GM23338 (cell line): Measurements from ENCODE around the gene CIAO2A. TPM values are rescaled to one million over a fixed set of nuclear protein-coding genes. Genes with fewer than 3 reads are reported as not detected.

Source experiments
- ATAC-seq: fragments of 200-7000 bp; cut with Tn5 transposase; 3 replicates; pipeline ENCODE4 v1.9.1; 2020
- DNase-seq: peaks from one replicate; pipeline ENCODE4 v3.0.0-alpha.2; 2015; ENCODE audit warnings: low spot score
- H2AFZ ChIP-seq: fragments of 200-600 bp; sonication (generic); 2 replicates; pipeline ENCODE4 v1.8.0; 2016; ENCODE audit warnings: antibody characterized with exemption, mild to moderate bottlenecking, moderate library complexity
- H3F3A ChIP-seq: fragments of 200-600 bp; sonication (generic); replicated peaks from 2 replicates; pipeline ENCODE4 v1.8.0; 2017; ENCODE audit warnings: antibody characterized with exemption, mixed run types, low read depth
- H3K27ac ChIP-seq: fragments of 200-600 bp; sonication (generic); 2 replicates; pipeline ENCODE4 v1.6.1; 2016; ENCODE audit warnings: low read depth
- H3K27me3 ChIP-seq: fragments of 200-600 bp; sonication (generic); 2 replicates; pipeline ENCODE4 v1.8.0; 2016; ENCODE audit warnings: mild to moderate bottlenecking, mixed run types, moderate library complexity; ENCODE audit not compliant: insufficient read depth
- H3K36me3 ChIP-seq: fragments of 200-600 bp; sonication (generic); 2 replicates; pipeline ENCODE4 v1.8.0; 2016; ENCODE audit warnings: mild to moderate bottlenecking; ENCODE audit not compliant: insufficient read depth
- H3K4me1 ChIP-seq: fragments of 200-600 bp; sonication (generic); 2 replicates; pipeline ENCODE4 v1.8.0; 2016; ENCODE audit warnings: mild to moderate bottlenecking, moderate library complexity; ENCODE audit not compliant: insufficient read depth
- H3K4me2 ChIP-seq: fragments of 200-600 bp; sonication (generic); 2 replicates; pipeline ENCODE4 v1.7.1; 2017; ENCODE audit warnings: mixed run types
- H3K4me3 ChIP-seq: fragments of 200-600 bp; sonication (generic); 2 replicates; pipeline ENCODE4 v1.6.1; 2016; ENCODE audit warnings: mixed run types
- H3K79me2 ChIP-seq: fragments of 200-600 bp; sonication (generic); replicated peaks from 2 replicates; pipeline ENCODE4 v1.8.0; 2017; ENCODE audit warnings: mild to moderate bottlenecking; ENCODE audit not compliant: insufficient read depth
- H3K9me2 ChIP-seq: fragments of 200-600 bp; sonication (generic); 2 replicates; pipeline ENCODE4 v1.8.0; 2017; ENCODE audit not compliant: insufficient read depth
- H4K20me1 ChIP-seq: fragments of 200-600 bp; sonication (generic); replicated peaks from 2 replicates; pipeline ENCODE4 v1.8.0; 2017; ENCODE audit warnings: mild to moderate bottlenecking; ENCODE audit not compliant: insufficient read depth
- H3K27ac Mint-ChIP-seq: 2 replicates; pipeline ENCODE4 v1.8.0; 2020; ENCODE audit warnings: inconsistent platforms, mild to moderate bottlenecking, moderate library complexity, mixed read lengths
- H3K27me3 Mint-ChIP-seq: 3 replicates; pipeline ENCODE4 v1.8.0; 2022; ENCODE audit warnings: low read depth, mild to moderate bottlenecking, moderate library complexity, mixed read lengths, inconsistent platforms; ENCODE audit not compliant: insufficient read depth, poor library complexity
- H3K36me3 Mint-ChIP-seq: 3 replicates; pipeline ENCODE4 v1.8.0; 2021; ENCODE audit warnings: low read depth, mild to moderate bottlenecking, inconsistent platforms, moderate library complexity, mixed read lengths
- H3K4me1 Mint-ChIP-seq: 3 replicates; pipeline ENCODE4 v1.8.0; 2020; ENCODE audit warnings: mild to moderate bottlenecking, inconsistent platforms, mixed read lengths
- H3K4me3 Mint-ChIP-seq: 3 replicates; pipeline ENCODE4 v1.8.0; 2021; ENCODE audit warnings: moderate library complexity, mild to moderate bottlenecking, inconsistent platforms, mixed read lengths
- H3K9me3 Mint-ChIP-seq: 3 replicates; pipeline ENCODE4 v1.8.0; 2020; ENCODE audit warnings: moderate library complexity, mild to moderate bottlenecking, inconsistent platforms, mixed read lengths
- EZH2 ChIP-seq: fragments of 200-600 bp; sonication (generic); IDR thresholded peaks from one replicate; pipeline ENCODE4 v1.8.0; 2017; ENCODE audit warnings: antibody characterized with exemption, mild to moderate bottlenecking, low read depth; ENCODE audit not compliant: unreplicated experiment
- EZH2phosphoT487 ChIP-seq: fragments of 200-600 bp; sonication (generic); IDR thresholded peaks from one replicate; pipeline ENCODE4 v1.8.1; 2018; ENCODE audit warnings: antibody characterized with exemption; ENCODE audit not compliant: unreplicated experiment
- JUNB ChIP-seq: IDR thresholded peaks from one replicate; pipeline ENCODE4 v1.6.1; 2016; ENCODE audit warnings: antibody characterized with exemption; ENCODE audit not compliant: unreplicated experiment
- NANOG ChIP-seq: IDR thresholded peaks from 2 replicates; pipeline ENCODE4 v1.6.1; 2016; ENCODE audit warnings: antibody characterized with exemption, borderline replicate concordance
- POLR2AphosphoS5 ChIP-seq: IDR thresholded peaks from 2 replicates; pipeline ENCODE4 v1.6.1; 2016; ENCODE audit warnings: antibody characterized with exemption, low read depth
- ZNF114 ChIP-seq: fragments of 250-450 bp; sonication (Bioruptor Pico); IDR thresholded peaks from 2 replicates; pipeline ENCODE4 v1.5.0; 2020; ENCODE audit warnings: mild to moderate bottlenecking, moderate library complexity
- polyA plus RNA-seq: library from polyadenylated mRNA; unstranded; fragments of >200 nt; fragmentation: Nextera tagmentation; extraction: Ambion mirVana; gene quantifications from 2 replicates; pipeline ENCODE4 v1.2.1, GENCODE V29; 2016
- total RNA-seq: library from RNA; depleted of rRNA; stranded (reverse); fragments of >200 nt; shearing (Covaris generic); gene quantifications from 2 replicates; pipeline ENCODE4 v1.2.3, GENCODE V29; 2014
- TF ChIP-seq, protein P1 (sequence below): IDR thresholded peaks from 2 replicates; pipeline ENCODE4 v1.6.1; 2016; ENCODE audit warnings: antibody characterized with exemption
- TF ChIP-seq, protein P2 (sequence below): fragments of 250-450 bp; sonication (Bioruptor Pico); IDR thresholded peaks from 2 replicates; pipeline ENCODE4 v1.5.0; 2020; ENCODE audit warnings: mild to moderate bottlenecking, moderate library complexity
- TF ChIP-seq, protein P3 (sequence below): IDR thresholded peaks from one replicate; pipeline ENCODE4 v1.6.1; 2018; ENCODE audit warnings: antibody characterized with exemption; ENCODE audit not compliant: unreplicated experiment

CIAO2A gene
- total and polyA plus RNA-seq, 2 experiments from 2014 or later = 132 to 318 TPM

DNA sequence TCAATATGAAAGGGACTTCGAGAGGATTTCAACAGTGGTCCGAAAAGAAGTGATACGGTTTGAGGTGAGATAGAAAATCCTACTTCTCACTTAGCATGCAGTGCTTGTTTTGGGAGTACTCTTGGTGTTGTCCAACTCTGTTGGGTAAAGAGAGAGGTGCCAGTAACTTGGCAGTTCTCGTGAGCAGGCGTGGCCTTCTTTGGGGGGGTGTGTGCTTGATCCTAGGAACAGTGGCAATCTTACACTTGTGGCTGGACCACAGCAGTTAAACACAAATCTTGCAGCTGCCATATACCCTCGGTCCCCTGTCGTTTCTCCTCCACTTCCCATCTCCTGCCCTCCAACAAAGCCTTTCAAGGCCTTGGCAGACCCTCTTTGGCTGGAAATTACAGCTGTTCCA is 42.7 kb upstream of the CIAO2A start:
- H3F3A ChIP-seq = peaks cover 4% of the 10 kb centered on the region; the same call in 1 of the 2 replicates
- no peak overlapping the region for H3K27ac ChIP-seq
- H2AFZ ChIP-seq = no peak overlapping the region
- ATAC-seq = no peak
- H4K20me1 ChIP-seq = no peaks in the 10 kb centered on the region; the same call in none of the 2 replicates
- no peak for TF ChIP-seq POLR2AphosphoS5
- no peak for TF ChIP-seq EZH2phosphoT487
- TF ChIP-seq, protein P1, sequence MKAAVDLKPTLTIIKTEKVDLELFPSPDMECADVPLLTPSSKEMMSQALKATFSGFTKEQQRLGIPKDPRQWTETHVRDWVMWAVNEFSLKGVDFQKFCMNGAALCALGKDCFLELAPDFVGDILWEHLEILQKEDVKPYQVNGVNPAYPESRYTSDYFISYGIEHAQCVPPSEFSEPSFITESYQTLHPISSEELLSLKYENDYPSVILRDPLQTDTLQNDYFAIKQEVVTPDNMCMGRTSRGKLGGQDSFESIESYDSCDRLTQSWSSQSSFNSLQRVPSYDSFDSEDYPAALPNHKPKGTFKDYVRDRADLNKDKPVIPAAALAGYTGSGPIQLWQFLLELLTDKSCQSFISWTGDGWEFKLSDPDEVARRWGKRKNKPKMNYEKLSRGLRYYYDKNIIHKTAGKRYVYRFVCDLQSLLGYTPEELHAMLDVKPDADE = no peak
- TF ChIP-seq NANOG = no peak
- no peaks in the 10 kb centered on the region for H3K79me2 ChIP-seq
- no peak overlapping the region for H3K27ac Mint-ChIP-seq
- no peak overlapping the region for H3K4me3 Mint-ChIP-seq
- no peaks in the 10 kb centered on the region for H3K27me3 ChIP-seq
- peaks cover 3% of the 10 kb centered on the region; the same call in 1 of the 2 replicates for H3K4me1 ChIP-seq
- peaks cover 5% of the 10 kb centered on the region for H3K27me3 Mint-ChIP-seq
- no peak overlapping the region for H3K4me3 ChIP-seq
- H3K4me2 ChIP-seq = no peak overlapping the region
- H3K9me2 ChIP-seq = no peaks in the 10 kb centered on the region
- H3K4me1 Mint-ChIP-seq = peaks cover 6% of the 10 kb centered on the region; the same call in 2 of the 3 replicates
- H3K9me3 Mint-ChIP-seq = no peaks in the 10 kb centered on the region
- H3K36me3 Mint-ChIP-seq = peaks cover 52% of the 10 kb centered on the region
- H3K36me3 ChIP-seq = 0 out of 2 replicates have a peak, but pooled peaks cover 3% of the 10 kb centered on the region
- no peak for DNase-seq

DNA sequence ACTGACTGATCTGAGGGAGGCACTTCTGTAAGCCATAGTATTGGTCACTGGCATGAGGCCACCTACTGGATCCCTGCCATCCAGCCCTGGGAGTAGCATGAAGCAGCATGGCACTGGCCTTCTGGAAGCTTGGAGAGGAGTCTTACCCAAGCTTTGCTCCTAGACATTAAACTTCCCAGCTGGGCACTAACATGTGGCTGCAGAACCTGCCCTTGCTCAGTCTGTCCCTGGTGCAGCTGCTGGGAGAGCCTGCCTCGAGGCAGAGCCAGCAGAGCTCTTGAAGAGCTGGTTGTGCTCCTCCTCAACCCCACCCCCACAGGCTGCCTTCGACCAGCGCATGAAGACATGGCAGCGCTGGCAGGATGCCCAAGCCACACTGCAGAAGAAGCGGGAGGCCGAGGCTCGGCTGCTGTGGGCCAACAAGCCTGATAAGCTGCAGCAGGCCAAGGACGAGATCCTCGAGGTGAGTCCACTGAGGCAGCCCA is 40.7 kb upstream of the CIAO2A start:
- no peaks in the 10 kb centered on the region for H3K9me2 ChIP-seq
- peaks cover 9% of the 10 kb centered on the region; the same call in 1 of the 2 replicates for H3F3A ChIP-seq
- no peaks in the 10 kb centered on the region; the same call in none of the 2 replicates for H4K20me1 ChIP-seq
- H3K4me3 ChIP-seq = no peak overlapping the region
- Mint-ChIP-seq H3K4me3 (no peak overlapping the region), H3K27me3 (peaks cover 4% of the 10 kb centered on the region), H3K36me3 (peaks cover 68% of the 10 kb centered on the region), H3K27ac (no peak overlapping the region), H3K4me1 (peaks cover 6% of the 10 kb centered on the region; the same call in 1 of the 3 replicates), H3K9me3 (no peaks in the 10 kb centered on the region)
- DNase-seq (no peak), ATAC-seq (no peak)
- no peak overlapping the region for H3K4me2 ChIP-seq
- H2AFZ ChIP-seq = no peak overlapping the region
- H3K36me3 ChIP-seq = peaks cover 18% of the 10 kb centered on the region; the same call in 1 of the 2 replicates
- no peaks in the 10 kb centered on the region for H3K79me2 ChIP-seq
- peaks cover 3% of the 10 kb centered on the region; the same call in 1 of the 2 replicates for H3K4me1 ChIP-seq
- H3K27ac ChIP-seq = no peak overlapping the region
- no peaks in the 10 kb centered on the region for H3K27me3 ChIP-seq
- TF ChIP-seq, protein P1 = no peak
- TF ChIP-seq EZH2 (no peak), ZNF114 (CRISPR knock-in tag) (no peak), EZH2phosphoT487 (no peak), JUNB (no peak)
- TF ChIP-seq, protein P2, sequence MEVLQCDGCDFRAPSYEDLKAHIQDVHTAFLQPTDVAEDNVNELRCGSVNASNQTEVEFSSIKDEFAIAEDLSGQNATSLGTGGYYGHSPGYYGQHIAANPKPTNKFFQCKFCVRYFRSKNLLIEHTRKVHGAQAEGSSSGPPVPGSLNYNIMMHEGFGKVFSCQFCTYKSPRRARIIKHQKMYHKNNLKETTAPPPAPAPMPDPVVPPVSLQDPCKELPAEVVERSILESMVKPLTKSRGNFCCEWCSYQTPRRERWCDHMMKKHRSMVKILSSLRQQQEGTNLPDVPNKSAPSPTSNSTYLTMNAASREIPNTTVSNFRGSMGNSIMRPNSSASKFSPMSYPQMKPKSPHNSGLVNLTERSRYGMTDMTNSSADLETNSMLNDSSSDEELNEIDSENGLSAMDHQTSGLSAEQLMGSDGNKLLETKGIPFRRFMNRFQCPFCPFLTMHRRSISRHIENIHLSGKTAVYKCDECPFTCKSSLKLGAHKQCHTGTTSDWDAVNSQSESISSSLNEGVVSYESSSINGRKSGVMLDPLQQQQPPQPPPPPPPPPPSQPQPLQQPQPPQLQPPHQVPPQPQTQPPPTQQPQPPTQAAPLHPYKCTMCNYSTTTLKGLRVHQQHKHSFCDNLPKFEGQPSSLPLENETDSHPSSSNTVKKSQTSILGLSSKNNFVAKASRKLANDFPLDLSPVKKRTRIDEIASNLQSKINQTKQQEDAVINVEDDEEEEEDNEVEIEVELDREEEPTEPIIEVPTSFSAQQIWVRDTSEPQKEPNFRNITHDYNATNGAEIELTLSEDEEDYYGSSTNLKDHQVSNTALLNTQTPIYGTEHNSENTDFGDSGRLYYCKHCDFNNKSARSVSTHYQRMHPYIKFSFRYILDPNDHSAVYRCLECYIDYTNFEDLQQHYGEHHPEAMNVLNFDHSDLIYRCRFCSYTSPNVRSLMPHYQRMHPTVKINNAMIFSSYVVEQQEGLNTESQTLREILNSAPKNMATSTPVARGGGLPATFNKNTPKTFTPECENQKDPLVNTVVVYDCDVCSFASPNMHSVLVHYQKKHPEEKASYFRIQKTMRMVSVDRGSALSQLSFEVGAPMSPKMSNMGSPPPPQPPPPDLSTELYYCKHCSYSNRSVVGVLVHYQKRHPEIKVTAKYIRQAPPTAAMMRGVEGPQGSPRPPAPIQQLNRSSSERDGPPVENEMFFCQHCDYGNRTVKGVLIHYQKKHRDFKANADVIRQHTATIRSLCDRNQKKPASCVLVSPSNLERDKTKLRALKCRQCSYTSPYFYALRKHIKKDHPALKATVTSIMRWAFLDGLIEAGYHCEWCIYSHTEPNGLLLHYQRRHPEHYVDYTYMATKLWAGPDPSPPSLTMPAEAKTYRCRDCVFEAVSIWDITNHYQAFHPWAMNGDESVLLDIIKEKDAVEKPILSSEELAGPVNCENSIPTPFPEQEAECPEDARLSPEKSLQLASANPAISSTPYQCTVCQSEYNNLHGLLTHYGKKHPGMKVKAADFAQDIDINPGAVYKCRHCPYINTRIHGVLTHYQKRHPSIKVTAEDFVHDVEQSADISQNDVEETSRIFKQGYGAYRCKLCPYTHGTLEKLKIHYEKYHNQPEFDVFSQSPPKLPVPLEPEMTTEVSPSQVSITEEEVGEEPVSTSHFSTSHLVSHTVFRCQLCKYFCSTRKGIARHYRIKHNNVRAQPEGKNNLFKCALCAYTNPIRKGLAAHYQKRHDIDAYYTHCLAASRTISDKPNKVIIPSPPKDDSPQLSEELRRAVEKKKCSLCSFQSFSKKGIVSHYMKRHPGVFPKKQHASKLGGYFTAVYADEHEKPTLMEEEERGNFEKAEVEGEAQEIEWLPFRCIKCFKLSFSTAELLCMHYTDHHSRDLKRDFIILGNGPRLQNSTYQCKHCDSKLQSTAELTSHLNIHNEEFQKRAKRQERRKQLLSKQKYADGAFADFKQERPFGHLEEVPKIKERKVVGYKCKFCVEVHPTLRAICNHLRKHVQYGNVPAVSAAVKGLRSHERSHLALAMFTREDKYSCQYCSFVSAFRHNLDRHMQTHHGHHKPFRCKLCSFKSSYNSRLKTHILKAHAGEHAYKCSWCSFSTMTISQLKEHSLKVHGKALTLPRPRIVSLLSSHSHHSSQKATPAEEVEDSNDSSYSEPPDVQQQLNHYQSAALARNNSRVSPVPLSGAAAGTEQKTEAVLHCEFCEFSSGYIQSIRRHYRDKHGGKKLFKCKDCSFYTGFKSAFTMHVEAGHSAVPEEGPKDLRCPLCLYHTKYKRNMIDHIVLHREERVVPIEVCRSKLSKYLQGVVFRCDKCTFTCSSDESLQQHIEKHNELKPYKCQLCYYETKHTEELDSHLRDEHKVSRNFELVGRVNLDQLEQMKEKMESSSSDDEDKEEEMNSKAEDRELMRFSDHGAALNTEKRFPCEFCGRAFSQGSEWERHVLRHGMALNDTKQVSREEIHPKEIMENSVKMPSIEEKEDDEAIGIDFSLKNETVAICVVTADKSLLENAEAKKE (CRISPR knock-in tag) = no peak
- TF ChIP-seq, protein P3, sequence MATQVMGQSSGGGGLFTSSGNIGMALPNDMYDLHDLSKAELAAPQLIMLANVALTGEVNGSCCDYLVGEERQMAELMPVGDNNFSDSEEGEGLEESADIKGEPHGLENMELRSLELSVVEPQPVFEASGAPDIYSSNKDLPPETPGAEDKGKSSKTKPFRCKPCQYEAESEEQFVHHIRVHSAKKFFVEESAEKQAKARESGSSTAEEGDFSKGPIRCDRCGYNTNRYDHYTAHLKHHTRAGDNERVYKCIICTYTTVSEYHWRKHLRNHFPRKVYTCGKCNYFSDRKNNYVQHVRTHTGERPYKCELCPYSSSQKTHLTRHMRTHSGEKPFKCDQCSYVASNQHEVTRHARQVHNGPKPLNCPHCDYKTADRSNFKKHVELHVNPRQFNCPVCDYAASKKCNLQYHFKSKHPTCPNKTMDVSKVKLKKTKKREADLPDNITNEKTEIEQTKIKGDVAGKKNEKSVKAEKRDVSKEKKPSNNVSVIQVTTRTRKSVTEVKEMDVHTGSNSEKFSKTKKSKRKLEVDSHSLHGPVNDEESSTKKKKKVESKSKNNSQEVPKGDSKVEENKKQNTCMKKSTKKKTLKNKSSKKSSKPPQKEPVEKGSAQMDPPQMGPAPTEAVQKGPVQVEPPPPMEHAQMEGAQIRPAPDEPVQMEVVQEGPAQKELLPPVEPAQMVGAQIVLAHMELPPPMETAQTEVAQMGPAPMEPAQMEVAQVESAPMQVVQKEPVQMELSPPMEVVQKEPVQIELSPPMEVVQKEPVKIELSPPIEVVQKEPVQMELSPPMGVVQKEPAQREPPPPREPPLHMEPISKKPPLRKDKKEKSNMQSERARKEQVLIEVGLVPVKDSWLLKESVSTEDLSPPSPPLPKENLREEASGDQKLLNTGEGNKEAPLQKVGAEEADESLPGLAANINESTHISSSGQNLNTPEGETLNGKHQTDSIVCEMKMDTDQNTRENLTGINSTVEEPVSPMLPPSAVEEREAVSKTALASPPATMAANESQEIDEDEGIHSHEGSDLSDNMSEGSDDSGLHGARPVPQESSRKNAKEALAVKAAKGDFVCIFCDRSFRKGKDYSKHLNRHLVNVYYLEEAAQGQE = no peak
